ENCODE data around the gene JAG1.

Gene JAG1

GRCh38 chr20:10591946-10592521 is 81.8 kb downstream of the JAG1 start:
- TF ChIP-seq YY1 (IDR thresholded peaks at IDR 0.05; ENCODE audit: low read depth) (no peak), NFIC (IDR thresholded peaks at IDR 0.05) (peak; percentile 50; the same call in 1 of the 2 replicates)

GRCh38 chr20:10590950-10591671 is 82.7 kb downstream of the JAG1 start:
- TF ChIP-seq TEAD4 (IDR thresholded peaks at IDR 0.05) (no peak), CEBPB (IDR thresholded peaks at IDR 0.05) (no peak), EGR1 (IDR thresholded peaks at IDR 0.05) (no peak), TAF1 (IDR thresholded peaks at IDR 0.05; ENCODE audit: low read depth) (no peak), RAD21 (IDR thresholded peaks at IDR 0.05; ENCODE audit: low read depth) (no peak), EP300 (IDR thresholded peaks at IDR 0.05; ENCODE audit: borderline replicate concordance) (no peak), MAX (IDR thresholded peaks at IDR 0.05) (no peak), NFIC (IDR thresholded peaks at IDR 0.05) (no peak)
- TF ChIP-seq, protein P1, sequence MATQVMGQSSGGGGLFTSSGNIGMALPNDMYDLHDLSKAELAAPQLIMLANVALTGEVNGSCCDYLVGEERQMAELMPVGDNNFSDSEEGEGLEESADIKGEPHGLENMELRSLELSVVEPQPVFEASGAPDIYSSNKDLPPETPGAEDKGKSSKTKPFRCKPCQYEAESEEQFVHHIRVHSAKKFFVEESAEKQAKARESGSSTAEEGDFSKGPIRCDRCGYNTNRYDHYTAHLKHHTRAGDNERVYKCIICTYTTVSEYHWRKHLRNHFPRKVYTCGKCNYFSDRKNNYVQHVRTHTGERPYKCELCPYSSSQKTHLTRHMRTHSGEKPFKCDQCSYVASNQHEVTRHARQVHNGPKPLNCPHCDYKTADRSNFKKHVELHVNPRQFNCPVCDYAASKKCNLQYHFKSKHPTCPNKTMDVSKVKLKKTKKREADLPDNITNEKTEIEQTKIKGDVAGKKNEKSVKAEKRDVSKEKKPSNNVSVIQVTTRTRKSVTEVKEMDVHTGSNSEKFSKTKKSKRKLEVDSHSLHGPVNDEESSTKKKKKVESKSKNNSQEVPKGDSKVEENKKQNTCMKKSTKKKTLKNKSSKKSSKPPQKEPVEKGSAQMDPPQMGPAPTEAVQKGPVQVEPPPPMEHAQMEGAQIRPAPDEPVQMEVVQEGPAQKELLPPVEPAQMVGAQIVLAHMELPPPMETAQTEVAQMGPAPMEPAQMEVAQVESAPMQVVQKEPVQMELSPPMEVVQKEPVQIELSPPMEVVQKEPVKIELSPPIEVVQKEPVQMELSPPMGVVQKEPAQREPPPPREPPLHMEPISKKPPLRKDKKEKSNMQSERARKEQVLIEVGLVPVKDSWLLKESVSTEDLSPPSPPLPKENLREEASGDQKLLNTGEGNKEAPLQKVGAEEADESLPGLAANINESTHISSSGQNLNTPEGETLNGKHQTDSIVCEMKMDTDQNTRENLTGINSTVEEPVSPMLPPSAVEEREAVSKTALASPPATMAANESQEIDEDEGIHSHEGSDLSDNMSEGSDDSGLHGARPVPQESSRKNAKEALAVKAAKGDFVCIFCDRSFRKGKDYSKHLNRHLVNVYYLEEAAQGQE (IDR thresholded peaks at IDR 0.05; ENCODE audit: low read depth), result no peak
- TF ChIP-seq, protein P2, sequence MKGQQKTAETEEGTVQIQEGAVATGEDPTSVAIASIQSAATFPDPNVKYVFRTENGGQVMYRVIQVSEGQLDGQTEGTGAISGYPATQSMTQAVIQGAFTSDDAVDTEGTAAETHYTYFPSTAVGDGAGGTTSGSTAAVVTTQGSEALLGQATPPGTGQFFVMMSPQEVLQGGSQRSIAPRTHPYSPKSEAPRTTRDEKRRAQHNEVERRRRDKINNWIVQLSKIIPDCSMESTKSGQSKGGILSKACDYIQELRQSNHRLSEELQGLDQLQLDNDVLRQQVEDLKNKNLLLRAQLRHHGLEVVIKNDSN (IDR thresholded peaks at IDR 0.05), result no peak

Measured in Ishikawa (cell line).